Activated T-cell treated with anti-CD3 and anti-CD28 coated beads, Interleukin-2, amount 50 U/mL, for 24 hours (primary cell): ENCODE measurements around the gene OR2F2.

Source experiments
- DNase-seq: peaks from one replicate; pipeline ENCODE4 v3.0.0-alpha.2; 2020
- H3K27ac Mint-ChIP-seq: 2 replicates; pipeline ENCODE4 v1.8.0; 2020; ENCODE audit warnings: mild to moderate bottlenecking, mixed read lengths
- H3K27me3 Mint-ChIP-seq: 2 replicates; pipeline ENCODE4 v1.8.0; 2020; ENCODE audit warnings: mixed read lengths
- H3K36me3 Mint-ChIP-seq: 2 replicates; pipeline ENCODE4 v1.8.0; 2020; ENCODE audit warnings: low read depth, mixed read lengths
- H3K4me1 Mint-ChIP-seq: 2 replicates; pipeline ENCODE4 v1.8.0; 2020; ENCODE audit warnings: low read depth, mixed read lengths
- H3K4me3 Mint-ChIP-seq: 2 replicates; pipeline ENCODE4 v1.8.0; 2020; ENCODE audit warnings: mild to moderate bottlenecking, moderate library complexity, mixed read lengths
- H3K9me3 Mint-ChIP-seq: 2 replicates; pipeline ENCODE4 v1.8.0; 2020; ENCODE audit warnings: mixed read lengths

The OR2F2 gene

GRCh38 chr7:143945423-143945822 is 10.4 kb downstream of the OR2F2 start:
- Mint-ChIP-seq H3K27me3 (peaks cover 46% of the 10 kb centered on the region), H3K36me3 (no peaks in the 10 kb centered on the region), H3K4me1 (no peaks in the 10 kb centered on the region), H3K4me3 (no peak overlapping the region), H3K27ac (no peak overlapping the region), H3K9me3 (no peaks in the 10 kb centered on the region)
- no peak for DNase-seq

GRCh38 chr7:143947111-143947510 is 12.1 kb downstream of the OR2F2 start:
- Mint-ChIP-seq H3K9me3 (no peaks in the 10 kb centered on the region), H3K36me3 (no peaks in the 10 kb centered on the region), H3K27ac (no peak overlapping the region), H3K4me3 (no peak overlapping the region), H3K4me1 (no peaks in the 10 kb centered on the region), H3K27me3 (peaks cover 54% of the 10 kb centered on the region)
- DNase-seq = no peak

- DNase-seq = no peak
- Mint-ChIP-seq H3K4me3 (no peak overlapping the region), H3K27ac (no peak overlapping the region), H3K36me3 (no peaks in the 10 kb centered on the region), H3K4me1 (no peaks in the 10 kb centered on the region), H3K27me3 (peaks cover 50% of the 10 kb centered on the region), H3K9me3 (no peaks in the 10 kb centered on the region)
These were observed 13.7 kb downstream of the OR2F2 start for GRCh38 chr7:143948733-143949132.

DNA sequence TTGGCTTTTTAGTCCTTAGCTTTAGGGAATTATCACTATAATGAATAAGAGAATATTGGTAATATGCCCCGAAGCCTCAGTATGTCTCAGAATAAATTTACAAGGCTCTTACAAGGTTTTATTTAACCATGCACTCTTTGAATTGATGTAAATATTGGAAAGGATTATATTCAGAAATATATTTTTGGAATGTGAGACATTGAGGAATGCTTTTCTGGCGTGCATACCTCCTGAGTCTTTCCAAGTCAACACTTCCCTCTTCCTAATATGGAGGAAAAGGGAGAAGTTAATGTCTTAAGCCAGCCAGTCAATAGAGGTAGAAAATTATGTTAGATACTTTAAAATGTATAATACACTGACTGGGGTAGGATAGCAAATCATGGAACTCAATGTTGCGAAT is 18.4 kb downstream of the OR2F2 start:
- H3K9me3 Mint-ChIP-seq = no peaks in the 10 kb centered on the region
- no peaks in the 10 kb centered on the region for H3K4me1 Mint-ChIP-seq
- no peak for DNase-seq
- peaks cover 50% of the 10 kb centered on the region for H3K27me3 Mint-ChIP-seq
- H3K27ac Mint-ChIP-seq = no peak overlapping the region
- no peak overlapping the region for H3K4me3 Mint-ChIP-seq
- H3K36me3 Mint-ChIP-seq = no peaks in the 10 kb centered on the region

DNA sequence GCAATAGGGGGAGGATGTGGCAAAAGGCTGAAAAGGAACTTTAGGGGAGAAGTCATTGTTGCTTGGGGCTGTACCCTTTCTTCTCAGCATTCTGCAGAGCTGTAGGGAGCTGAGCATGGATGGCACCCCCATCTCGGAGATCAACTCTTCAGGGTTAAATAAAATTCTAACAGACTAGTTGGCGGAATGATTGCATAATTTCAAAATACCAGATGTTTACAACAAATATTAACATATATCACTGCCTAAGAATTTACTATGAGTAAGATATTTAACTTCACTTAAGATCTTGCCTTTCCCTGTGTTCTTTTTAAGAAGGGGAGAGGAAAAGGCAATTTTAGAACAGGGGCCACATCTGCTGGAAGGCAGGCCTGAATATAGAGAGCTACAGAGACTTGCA is 19.1 kb downstream of the OR2F2 start:
- H3K36me3 Mint-ChIP-seq = no peaks in the 10 kb centered on the region
- no peak for DNase-seq
- H3K9me3 Mint-ChIP-seq = no peaks in the 10 kb centered on the region
- H3K27ac Mint-ChIP-seq = no peak overlapping the region
- H3K4me1 Mint-ChIP-seq = no peaks in the 10 kb centered on the region
- no peak overlapping the region for H3K4me3 Mint-ChIP-seq
- peaks cover 46% of the 10 kb centered on the region for H3K27me3 Mint-ChIP-seq

DNA sequence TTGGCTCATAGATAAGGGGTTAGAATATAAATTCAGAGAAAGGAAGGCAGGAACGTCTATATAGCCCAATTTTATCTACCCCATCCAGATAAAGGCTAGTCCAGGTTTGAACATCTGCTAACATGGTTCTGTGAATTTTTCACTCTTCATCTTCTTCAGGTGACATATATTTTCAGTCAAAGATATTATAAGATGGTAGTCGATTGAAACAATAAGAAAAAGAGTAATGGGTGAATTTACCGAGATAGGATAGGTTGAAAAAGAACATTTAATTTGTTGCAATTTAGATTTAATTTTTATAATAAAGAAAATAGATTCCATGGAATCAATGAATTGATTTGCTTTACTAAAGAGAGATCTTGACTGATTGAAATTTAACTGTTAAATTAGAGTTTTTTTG is 19.5 kb downstream of the OR2F2 start, which contains the start of gene OR2F1:
TSS of gene OR2F1 (plus strand) at position 301 of the 400 bp plus-strand sequence. CDS start 5,127 bp downstream, outside the sequence.
- Mint-ChIP-seq H3K9me3 (no peaks in the 10 kb centered on the region), H3K36me3 (no peaks in the 10 kb centered on the region), H3K27ac (no peak within 1 kb of the TSS), H3K4me3 (no peak within 1 kb of the TSS), H3K4me1 (no peaks in the 10 kb centered on the region), H3K27me3 (peaks cover 45% of the 10 kb centered on the region)
- no peak for DNase-seq

DNA sequence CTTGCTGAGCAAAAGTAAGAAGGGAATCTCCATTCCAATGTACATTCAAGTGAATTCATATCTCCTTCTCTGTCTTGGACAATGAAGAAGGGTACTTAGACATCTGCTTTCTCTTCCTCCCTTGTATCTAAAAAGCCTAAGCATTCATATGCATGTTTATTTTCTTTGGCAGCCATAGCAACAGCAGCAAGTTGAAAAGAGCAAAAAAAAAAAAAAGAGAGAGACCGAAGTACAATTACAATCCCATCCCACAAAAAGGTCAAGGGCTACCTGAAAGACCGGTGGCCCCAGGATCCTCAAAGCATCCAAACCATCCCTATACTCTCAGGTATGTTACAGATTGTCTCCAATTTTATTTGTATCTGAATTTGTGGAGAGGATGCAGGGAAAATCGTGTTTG is 23.7 kb downstream of the OR2F2 start:
- Mint-ChIP-seq H3K36me3 (no peaks in the 10 kb centered on the region), H3K27me3 (peaks cover 39% of the 10 kb centered on the region), H3K9me3 (no peaks in the 10 kb centered on the region), H3K27ac (no peak overlapping the region), H3K4me3 (no peak overlapping the region), H3K4me1 (no peaks in the 10 kb centered on the region)
- DNase-seq = no peak

GRCh38 chr7:143960813-143961610 is 26.0 kb downstream of the OR2F2 start:
- no peak for DNase-seq
- H3K27me3 Mint-ChIP-seq = peaks cover 31% of the 10 kb centered on the region
- no peaks in the 10 kb centered on the region for H3K4me1 Mint-ChIP-seq
- H3K27ac Mint-ChIP-seq = no peak overlapping the region
- H3K9me3 Mint-ChIP-seq = no peaks in the 10 kb centered on the region
- no peaks in the 10 kb centered on the region for H3K36me3 Mint-ChIP-seq
- no peak overlapping the region for H3K4me3 Mint-ChIP-seq

- H3K9me3 Mint-ChIP-seq = no peaks in the 10 kb centered on the region
- H3K4me1 Mint-ChIP-seq = no peaks in the 10 kb centered on the region
- H3K27ac Mint-ChIP-seq = no peak overlapping the region
- no peak overlapping the region for H3K4me3 Mint-ChIP-seq
- no peaks in the 10 kb centered on the region for H3K36me3 Mint-ChIP-seq
- H3K27me3 Mint-ChIP-seq = peaks cover 28% of the 10 kb centered on the region
- DNase-seq = no peak
These were observed 30.2 kb downstream of the OR2F2 start for GRCh38 chr7:143965280-143965679.

- H3K9me3 Mint-ChIP-seq = no peaks in the 10 kb centered on the region
- peaks cover 24% of the 10 kb centered on the region for H3K27me3 Mint-ChIP-seq
- H3K27ac Mint-ChIP-seq = no peak overlapping the region
- H3K36me3 Mint-ChIP-seq = no peaks in the 10 kb centered on the region
- H3K4me3 Mint-ChIP-seq = no peak overlapping the region
- no peak for DNase-seq
- H3K4me1 Mint-ChIP-seq = no peaks in the 10 kb centered on the region
These were observed 32.4 kb downstream of the OR2F2 start for GRCh38 chr7:143967398-143967797.

- Mint-ChIP-seq H3K4me3 (no peak overlapping the region), H3K9me3 (no peaks in the 10 kb centered on the region), H3K27me3 (peaks cover 11% of the 10 kb centered on the region), H3K36me3 (no peaks in the 10 kb centered on the region), H3K27ac (no peak overlapping the region), H3K4me1 (no peaks in the 10 kb centered on the region)
- DNase-seq = no peak
These were observed 38.9 kb downstream of the OR2F2 start for GRCh38 chr7:143973870-143974416.

GRCh38 chr7:143974459-143974858 is 39.4 kb downstream of the OR2F2 start:
- no peak overlapping the region for H3K27ac Mint-ChIP-seq
- no peaks in the 10 kb centered on the region for H3K36me3 Mint-ChIP-seq
- H3K4me3 Mint-ChIP-seq = no peak overlapping the region
- DNase-seq = no peak
- H3K27me3 Mint-ChIP-seq = peaks cover 11% of the 10 kb centered on the region
- no peaks in the 10 kb centered on the region for H3K4me1 Mint-ChIP-seq
- H3K9me3 Mint-ChIP-seq = no peaks in the 10 kb centered on the region

DNA sequence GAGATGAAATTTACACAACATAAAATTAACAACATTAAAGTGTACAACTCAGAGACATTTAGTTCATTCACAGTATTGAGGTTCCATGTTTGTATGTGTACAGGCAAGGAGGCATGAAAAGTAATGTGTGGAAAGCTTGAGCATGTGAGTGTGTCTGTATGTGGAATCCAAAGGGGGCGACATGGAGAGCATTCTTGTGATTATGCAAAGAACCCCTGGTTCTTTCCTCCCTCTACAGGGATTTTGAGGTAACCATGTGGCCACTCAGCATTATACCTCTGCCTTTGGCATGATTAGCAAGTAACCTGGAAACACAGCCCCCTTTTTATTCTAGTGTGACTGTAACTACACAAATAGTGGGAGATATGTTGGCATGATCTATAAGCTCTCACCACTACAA is 40.6 kb downstream of the OR2F2 start:
- no peaks in the 10 kb centered on the region for H3K9me3 Mint-ChIP-seq
- H3K27me3 Mint-ChIP-seq = peaks cover 8% of the 10 kb centered on the region
- H3K36me3 Mint-ChIP-seq = no peaks in the 10 kb centered on the region
- H3K4me1 Mint-ChIP-seq = no peaks in the 10 kb centered on the region
- H3K4me3 Mint-ChIP-seq = no peak overlapping the region
- H3K27ac Mint-ChIP-seq = no peak overlapping the region
- DNase-seq = no peak

- Mint-ChIP-seq H3K27ac (no peak overlapping the region), H3K36me3 (no peaks in the 10 kb centered on the region), H3K4me1 (no peaks in the 10 kb centered on the region), H3K27me3 (peaks cover 3% of the 10 kb centered on the region), H3K4me3 (no peak overlapping the region), H3K9me3 (no peaks in the 10 kb centered on the region)
- no peak for DNase-seq
These were observed 43.6 kb downstream of the OR2F2 start for GRCh38 chr7:143978585-143978984.

DNA sequence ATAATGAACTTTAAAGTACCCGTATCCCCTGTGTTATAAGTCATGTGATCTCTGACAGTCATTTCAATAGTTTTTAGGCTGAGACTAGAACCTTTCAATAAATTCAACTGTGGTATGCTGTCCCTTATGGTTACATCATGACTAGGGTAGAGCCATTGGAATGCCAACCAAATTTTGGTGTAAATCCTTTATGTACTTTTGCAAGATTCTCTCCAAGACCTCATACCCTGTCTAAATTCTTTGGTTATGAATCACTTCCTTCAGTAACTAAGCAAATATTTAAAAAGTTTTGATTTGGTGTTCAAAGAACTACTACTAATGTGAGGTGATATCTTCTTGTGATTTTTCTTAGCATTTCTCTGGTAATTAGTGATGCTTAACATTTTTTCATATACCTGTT is 44.3 kb downstream of the OR2F2 start:
- Mint-ChIP-seq H3K36me3 (no peaks in the 10 kb centered on the region), H3K4me3 (no peak overlapping the region), H3K4me1 (no peaks in the 10 kb centered on the region), H3K9me3 (no peaks in the 10 kb centered on the region), H3K27me3 (peaks cover 3% of the 10 kb centered on the region), H3K27ac (no peak overlapping the region)
- no peak for DNase-seq
